ENCODE measurements around the gene LHX3.

DNA sequence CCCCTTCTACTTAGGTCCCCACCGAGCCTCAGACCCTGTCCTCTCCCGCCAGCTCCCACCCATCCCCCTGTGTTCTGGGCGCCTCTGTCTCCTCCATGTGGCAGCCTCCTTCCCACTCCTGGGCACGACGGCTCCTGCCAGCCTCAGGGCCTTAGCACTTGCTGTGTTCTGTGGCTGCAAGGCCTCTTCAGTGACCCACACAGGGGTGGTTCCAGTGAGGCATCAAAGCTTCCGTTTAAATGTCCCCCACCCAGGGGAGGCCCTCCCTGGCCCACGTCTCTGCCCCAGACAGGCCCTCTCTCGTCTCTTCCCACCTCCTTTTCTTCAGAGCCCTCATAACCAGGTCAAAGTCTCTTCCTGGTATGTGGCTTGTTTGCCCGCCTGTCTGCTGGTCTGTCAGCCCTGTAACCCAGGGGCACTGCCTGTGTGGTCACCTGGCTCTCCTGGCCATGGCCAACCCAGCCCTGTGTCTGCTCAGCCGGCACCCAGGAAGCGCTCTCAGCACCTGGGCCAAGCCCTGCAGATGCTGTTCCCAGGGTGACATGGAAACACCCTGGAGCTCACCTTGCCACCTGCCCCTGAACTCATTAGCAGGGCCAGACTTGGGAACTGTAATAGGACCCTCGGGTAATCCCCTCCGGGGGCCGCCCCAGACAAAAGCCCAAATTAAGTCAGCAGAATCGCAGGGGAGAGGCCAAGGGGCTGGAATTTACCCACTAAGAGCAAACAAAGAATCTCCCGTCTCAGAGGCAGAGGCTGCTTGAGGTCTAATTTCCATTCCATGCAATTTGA is 33.7 kb downstream of the LHX3 start:
- TF ChIP-seq CTCF (IDR thresholded peaks at IDR 0.05; ENCODE audit: insufficient read depth, low read length) (no peak), POLR2AphosphoS5 (IDR thresholded peaks at IDR 0.05; ENCODE audit: low read depth) (no peak)
- TF ChIP-seq, protein P1, sequence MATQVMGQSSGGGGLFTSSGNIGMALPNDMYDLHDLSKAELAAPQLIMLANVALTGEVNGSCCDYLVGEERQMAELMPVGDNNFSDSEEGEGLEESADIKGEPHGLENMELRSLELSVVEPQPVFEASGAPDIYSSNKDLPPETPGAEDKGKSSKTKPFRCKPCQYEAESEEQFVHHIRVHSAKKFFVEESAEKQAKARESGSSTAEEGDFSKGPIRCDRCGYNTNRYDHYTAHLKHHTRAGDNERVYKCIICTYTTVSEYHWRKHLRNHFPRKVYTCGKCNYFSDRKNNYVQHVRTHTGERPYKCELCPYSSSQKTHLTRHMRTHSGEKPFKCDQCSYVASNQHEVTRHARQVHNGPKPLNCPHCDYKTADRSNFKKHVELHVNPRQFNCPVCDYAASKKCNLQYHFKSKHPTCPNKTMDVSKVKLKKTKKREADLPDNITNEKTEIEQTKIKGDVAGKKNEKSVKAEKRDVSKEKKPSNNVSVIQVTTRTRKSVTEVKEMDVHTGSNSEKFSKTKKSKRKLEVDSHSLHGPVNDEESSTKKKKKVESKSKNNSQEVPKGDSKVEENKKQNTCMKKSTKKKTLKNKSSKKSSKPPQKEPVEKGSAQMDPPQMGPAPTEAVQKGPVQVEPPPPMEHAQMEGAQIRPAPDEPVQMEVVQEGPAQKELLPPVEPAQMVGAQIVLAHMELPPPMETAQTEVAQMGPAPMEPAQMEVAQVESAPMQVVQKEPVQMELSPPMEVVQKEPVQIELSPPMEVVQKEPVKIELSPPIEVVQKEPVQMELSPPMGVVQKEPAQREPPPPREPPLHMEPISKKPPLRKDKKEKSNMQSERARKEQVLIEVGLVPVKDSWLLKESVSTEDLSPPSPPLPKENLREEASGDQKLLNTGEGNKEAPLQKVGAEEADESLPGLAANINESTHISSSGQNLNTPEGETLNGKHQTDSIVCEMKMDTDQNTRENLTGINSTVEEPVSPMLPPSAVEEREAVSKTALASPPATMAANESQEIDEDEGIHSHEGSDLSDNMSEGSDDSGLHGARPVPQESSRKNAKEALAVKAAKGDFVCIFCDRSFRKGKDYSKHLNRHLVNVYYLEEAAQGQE (IDR thresholded peaks at IDR 0.05; ENCODE audit: insufficient replicate concordance, low read depth): no peak
